Right lobe of liver (tissue), 6 donors: Measurements from ENCODE around the gene KLF12. TPM values are rescaled to one million over a fixed set of nuclear protein-coding genes. Genes with fewer than 3 reads are reported as not detected.
A peak's percentile ranks its signal among the peaks of the same experiment; 100 is the strongest.

Experiments
- ATAC-seq, 4 donors: fragments of 200-7000 bp; cut with Tn5 transposase; one replicate each; pipeline ENCODE4 v1.9.1; 2020; ENCODE audit warnings: mild to moderate bottlenecking in 4 of 4, moderate library complexity in 4 of 4
- DNase-seq, 3 donors: peaks; one replicate each; pipeline ENCODE4 v3.0.0-alpha.2; 2020
- H3K27ac ChIP-seq, 3 donors: fragments of 200-600 bp; one replicate each; pipeline ENCODE4 v1.8.0; 2022
- H3K27me3 ChIP-seq, 2 donors: fragments of 200-600 bp; one replicate each; pipeline ENCODE4 v1.8.0; 2022
- H3K36me3 ChIP-seq, 4 donors: fragments of 200-600 bp; sonication (generic) in 1 of 4; one replicate each; pipeline versions ENCODE4 v1.5.1 to v1.8.0; 2017 to 2022; ENCODE audit warnings: control low read depth in 1 of 4
- H3K4me1 ChIP-seq, 4 donors: fragments of 200-600 bp; sonication (generic) in 1 of 4; one replicate each; pipeline versions ENCODE4 v1.5.1 to v1.8.0; 2017 to 2022; ENCODE audit warnings: control low read depth in 1 of 4
- H3K4me3 ChIP-seq, 3 donors: fragments of 200-600 bp; one replicate each; pipeline ENCODE4 v1.8.0; 2022
- H3K9me3 ChIP-seq, 4 donors: fragments of 200-600 bp; sonication (generic) in 1 of 4; one replicate each; pipeline versions ENCODE4 v1.5.1 to v1.8.0; 2017 to 2022; ENCODE audit warnings: control low read depth in 1 of 4
- POLR2A ChIP-seq: fragments of 450-650 bp; IDR thresholded peaks from one replicate; pipeline ENCODE4 v1.6.1; 2017; ENCODE audit warnings: antibody characterized with exemption, mild to moderate bottlenecking
- WGBS: methylation state at CpG from one replicate; pipeline ENCODE4 v1.1.6; 2018; ENCODE audit warnings: low coverage, low lambda C conversion rate; ENCODE audit not compliant: insufficient coverage; ENCODE audit errors: missing lambda C conversion rate; 5-methylcytosine and 5-hydroxymethylcytosine counted together
- intact Hi-C, 2 donors: fragments of 100-400 bp; cut with DNase I; formaldehyde crosslinking; loops; one replicate each; pipeline versions ENCODE4 v1.11.2 to v1.14.1; 2022
- total RNA-seq, 6 experiments: library from RNA; depleted of rRNA in 2 of 6; stranded (reverse); fragments of >200 nt in 2 of 6; fragmentation: NEBNext Ultra II Directional in 3 of 6; extraction: Animal tissue kit (Norgen Biotek cat#: 25700) in 3 of 6; gene quantifications; one replicate each; pipeline versions ENCODE4 v1.1.0 to v1.2.4, GENCODE V29; 2016 to 2023
- TF ChIP-seq, protein P1 (sequence below), 4 donors: fragments of 200-600 bp in 3 of 4; fragments of 450-650 bp in 1 of 4; IDR thresholded peaks; one replicate each; pipeline versions ENCODE4 v1.5.1 to v1.8.0; 2016 to 2022; ENCODE audit warnings: antibody characterized with exemption in 4 of 4, mild to moderate bottlenecking in 2 of 4
- donor health status: DM: no; HTN: yes; CAD: no.
- donor health status: DM: no; HTN: no; CAD: no.
- donor health status: DM: no; HTN: no; CAD: no.
- donor health status: DM: no; HTN: yes; CAD: no.
- donor health status: DM: no; HTN: yes; CAD: no.

The KLF12 gene
- total RNA-seq, 6 experiments from 2014 or later, result 6.0 to 20.7 (median 10.4) TPM

DNA sequence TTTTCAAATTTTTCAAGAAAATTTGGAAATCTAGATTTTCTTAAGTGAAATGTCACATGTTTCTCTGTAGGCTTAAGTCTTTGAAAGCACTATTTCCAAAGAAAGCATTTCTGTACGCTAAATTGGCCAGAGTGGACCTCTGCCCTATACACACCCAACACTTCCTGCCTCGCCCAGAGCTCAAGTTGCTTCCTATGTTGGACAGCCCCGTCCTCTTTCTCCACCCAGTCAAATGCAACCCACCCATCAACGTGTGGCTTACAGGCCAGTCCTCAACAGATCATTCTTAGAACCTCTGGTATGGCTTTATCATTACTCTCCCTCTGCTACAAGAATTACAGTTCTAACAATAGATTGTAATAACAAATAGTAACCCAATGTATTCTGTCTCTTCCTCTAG is 24.2 kb downstream of the KLF12 start:
- ATAC-seq, result peak in 1 of 4 donors; percentile 32
- no peak overlapping the region for H3K4me3 ChIP-seq
- H3K4me1 ChIP-seq, result peaks cover 0 to 57% (median 12%) of the 10 kb centered on the region in 4 donors
- DNase-seq, result no peak
- 67% methylated on average over 3 of the region's 4 CpGs for WGBS
- H3K36me3 ChIP-seq, result no peaks in the 10 kb centered on the region
- H3K9me3 ChIP-seq, result no peaks in the 10 kb centered on the region
- no peaks in the 10 kb centered on the region for H3K27me3 ChIP-seq
- intact Hi-C loops, result no loop called here
- H3K27ac ChIP-seq, result peak overlapping the region in 2 of 3 donors; percentile 60 to 73
- TF ChIP-seq POLR2A, result no peak
- TF ChIP-seq, protein P1, sequence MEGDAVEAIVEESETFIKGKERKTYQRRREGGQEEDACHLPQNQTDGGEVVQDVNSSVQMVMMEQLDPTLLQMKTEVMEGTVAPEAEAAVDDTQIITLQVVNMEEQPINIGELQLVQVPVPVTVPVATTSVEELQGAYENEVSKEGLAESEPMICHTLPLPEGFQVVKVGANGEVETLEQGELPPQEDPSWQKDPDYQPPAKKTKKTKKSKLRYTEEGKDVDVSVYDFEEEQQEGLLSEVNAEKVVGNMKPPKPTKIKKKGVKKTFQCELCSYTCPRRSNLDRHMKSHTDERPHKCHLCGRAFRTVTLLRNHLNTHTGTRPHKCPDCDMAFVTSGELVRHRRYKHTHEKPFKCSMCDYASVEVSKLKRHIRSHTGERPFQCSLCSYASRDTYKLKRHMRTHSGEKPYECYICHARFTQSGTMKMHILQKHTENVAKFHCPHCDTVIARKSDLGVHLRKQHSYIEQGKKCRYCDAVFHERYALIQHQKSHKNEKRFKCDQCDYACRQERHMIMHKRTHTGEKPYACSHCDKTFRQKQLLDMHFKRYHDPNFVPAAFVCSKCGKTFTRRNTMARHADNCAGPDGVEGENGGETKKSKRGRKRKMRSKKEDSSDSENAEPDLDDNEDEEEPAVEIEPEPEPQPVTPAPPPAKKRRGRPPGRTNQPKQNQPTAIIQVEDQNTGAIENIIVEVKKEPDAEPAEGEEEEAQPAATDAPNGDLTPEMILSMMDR (IDR thresholded peaks at IDR 0.05), result no peak

DNA sequence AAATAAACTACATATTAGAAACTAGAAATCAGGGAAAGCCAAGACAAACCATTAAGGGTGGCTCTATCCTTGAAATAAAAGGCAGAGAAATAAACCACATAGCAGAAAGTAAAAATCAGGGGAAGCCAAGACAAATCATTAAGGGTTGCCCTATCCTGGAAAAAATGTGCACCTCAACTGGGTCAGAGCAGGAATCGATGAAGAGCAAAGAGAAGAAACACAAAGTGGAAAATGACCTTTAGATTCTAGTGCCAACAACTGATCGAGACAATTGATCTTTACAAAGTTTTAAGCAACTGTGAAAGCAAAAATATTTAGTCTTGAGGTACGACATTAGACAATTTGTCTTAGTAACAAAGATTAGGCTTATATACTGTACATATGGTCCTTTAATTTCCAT is 26.6 kb downstream of the KLF12 start:
- H3K9me3 ChIP-seq, result no peaks in the 10 kb centered on the region
- DNase-seq (no peak), ATAC-seq (peak; percentile 12 to 65 (median 52))
- no peaks in the 10 kb centered on the region for H3K36me3 ChIP-seq
- 26% methylated on average over 3 of the region's 3 CpGs for WGBS
- peak overlapping the region in 1 of 3 donors; percentile 11 for H3K4me3 ChIP-seq
- peaks cover 0 to 63% (median 14%) of the 10 kb centered on the region in 4 donors for H3K4me1 ChIP-seq
- intact Hi-C loops, result no loop called here
- no peaks in the 10 kb centered on the region for H3K27me3 ChIP-seq
- peak overlapping the region in 2 of 3 donors; percentile 28 to 59 for H3K27ac ChIP-seq
- TF ChIP-seq, protein P1 (IDR thresholded peaks at IDR 0.05), result no peak
- TF ChIP-seq POLR2A, result no peak

DNA sequence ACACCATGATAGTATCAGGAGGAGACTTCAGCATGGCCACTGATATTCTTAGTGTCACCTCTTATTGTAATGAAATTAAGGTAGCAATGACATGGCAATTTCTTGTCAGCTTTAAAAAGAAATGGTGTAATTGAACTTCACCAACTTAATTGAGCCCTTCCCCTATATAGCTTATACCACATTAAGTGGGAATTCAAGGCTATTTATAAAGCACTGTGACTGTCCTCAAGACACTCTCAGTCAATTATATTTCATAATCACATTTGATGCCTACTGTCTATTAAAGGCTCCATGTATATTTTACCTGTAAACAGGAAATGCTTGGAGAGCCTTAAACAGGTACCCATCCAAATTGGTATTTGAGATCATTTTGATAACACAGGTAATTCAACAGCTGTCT is 28.3 kb downstream of the KLF12 start:
- no peak for TF ChIP-seq POLR2A
- TF ChIP-seq, protein P1 (IDR thresholded peaks at IDR 0.05), result no peak
- intact Hi-C loops, result no loop called here
- no peaks in the 10 kb centered on the region for H3K9me3 ChIP-seq
- no peaks in the 10 kb centered on the region for H3K36me3 ChIP-seq
- no peak overlapping the region for H3K27ac ChIP-seq
- H3K4me3 ChIP-seq, result no peak overlapping the region
- H3K4me1 ChIP-seq, result peaks cover 0 to 49% (median 13%) of the 10 kb centered on the region in 4 donors
- ATAC-seq (no peak), DNase-seq (no peak)
- no peaks in the 10 kb centered on the region for H3K27me3 ChIP-seq

DNA sequence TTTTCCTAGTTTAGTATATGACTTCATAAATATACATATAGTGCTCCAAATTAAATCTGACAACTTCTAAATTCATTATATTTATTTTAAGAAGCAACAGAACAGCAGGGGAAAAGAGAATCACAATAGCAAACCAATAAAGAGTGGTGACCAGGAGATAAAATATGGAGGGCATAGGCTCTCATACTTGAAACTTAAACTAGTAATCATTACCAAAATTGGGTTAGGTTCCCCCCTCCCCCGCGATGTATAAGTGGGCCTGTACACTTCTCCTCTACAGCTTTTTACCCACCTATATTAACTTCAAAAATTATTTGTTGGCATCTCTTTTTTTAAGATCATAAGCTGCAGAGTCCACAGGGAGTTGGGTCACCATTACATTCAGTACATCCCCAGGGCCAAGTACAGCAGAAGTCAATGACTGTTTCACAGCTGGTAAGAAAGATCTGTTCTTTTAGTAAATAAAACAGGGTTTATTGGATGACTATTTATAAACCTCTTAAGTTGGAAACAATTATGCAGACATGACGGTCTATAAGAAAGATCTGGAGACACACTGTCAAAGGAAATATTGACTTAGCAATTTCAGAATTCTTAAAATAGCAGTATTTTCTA is 29.4 kb downstream of the KLF12 start:
- 71% methylated on average over 2 of the region's 3 CpGs for WGBS
- Histone ChIP-seq H3K27ac (no peak overlapping the region), H3K9me3 (no peaks in the 10 kb centered on the region), H3K4me3 (no peak overlapping the region), H3K36me3 (no peaks in the 10 kb centered on the region), H3K27me3 (no peaks in the 10 kb centered on the region), H3K4me1 (peaks cover 0 to 38% (median 9%) of the 10 kb centered on the region in 4 donors)
- DNase-seq, result no peak
- TF ChIP-seq, protein P1 (IDR thresholded peaks at IDR 0.05), result no peak
- no peak for TF ChIP-seq POLR2A
- peak; percentile 18 to 39 (median 30) for ATAC-seq
- intact Hi-C loops, result no loop called here
